Measurements from ENCODE around the gene SNX30. TPM values are rescaled to one million over a fixed set of nuclear protein-coding genes. Genes with fewer than 3 reads are reported as not detected.

SNX30 gene
- total RNA-seq, 2 experiments from 2014 or later: 3.8 to 3.9 TPM

DNA sequence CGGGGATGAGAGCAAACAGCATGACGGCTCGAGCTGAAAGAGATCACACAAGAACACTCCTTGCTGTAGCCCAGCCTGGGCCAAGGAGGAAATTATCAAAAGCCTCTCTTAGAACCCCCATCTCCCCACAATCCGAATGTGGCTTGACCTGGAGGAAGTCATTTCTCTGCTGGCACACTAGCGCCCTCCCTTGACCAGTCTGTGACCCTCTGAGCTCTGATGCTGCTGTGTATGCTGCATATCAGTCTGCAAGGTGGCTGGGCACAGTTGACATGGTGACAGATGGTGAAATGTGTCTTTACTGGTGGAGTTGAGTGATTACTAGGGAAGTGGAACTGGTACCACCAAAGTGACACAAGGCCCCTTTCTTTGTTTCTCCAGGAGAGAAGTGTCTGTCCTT lies 136.8 kb downstream of the SNX30 start:
- peak; percentile 21 for DNase-seq
- Mint-ChIP-seq H3K36me3 (ENCODE audit: low read depth) (no peaks in the 10 kb centered on the region), H3K9me3 (no peaks in the 10 kb centered on the region), H3K27ac (no peak overlapping the region), H3K4me3 (no peak overlapping the region), H3K27me3 (peaks cover 19% of the 10 kb centered on the region), H3K4me1 (ENCODE audit: low read depth) (no peaks in the 10 kb centered on the region)
- CTCF ChIA-PET: interaction anchor here (0.8 to 2.7 kb wide), 5 partner anchors 15 to 42 kb away, joined by 3 to 9 read pairs (median 3); no protein-coding TSS in a partner anchor
- no peak for ATAC-seq
- intact Hi-C loops (cut with micrococcal nuclease): no loop called here
- TF ChIP-seq, protein P1, sequence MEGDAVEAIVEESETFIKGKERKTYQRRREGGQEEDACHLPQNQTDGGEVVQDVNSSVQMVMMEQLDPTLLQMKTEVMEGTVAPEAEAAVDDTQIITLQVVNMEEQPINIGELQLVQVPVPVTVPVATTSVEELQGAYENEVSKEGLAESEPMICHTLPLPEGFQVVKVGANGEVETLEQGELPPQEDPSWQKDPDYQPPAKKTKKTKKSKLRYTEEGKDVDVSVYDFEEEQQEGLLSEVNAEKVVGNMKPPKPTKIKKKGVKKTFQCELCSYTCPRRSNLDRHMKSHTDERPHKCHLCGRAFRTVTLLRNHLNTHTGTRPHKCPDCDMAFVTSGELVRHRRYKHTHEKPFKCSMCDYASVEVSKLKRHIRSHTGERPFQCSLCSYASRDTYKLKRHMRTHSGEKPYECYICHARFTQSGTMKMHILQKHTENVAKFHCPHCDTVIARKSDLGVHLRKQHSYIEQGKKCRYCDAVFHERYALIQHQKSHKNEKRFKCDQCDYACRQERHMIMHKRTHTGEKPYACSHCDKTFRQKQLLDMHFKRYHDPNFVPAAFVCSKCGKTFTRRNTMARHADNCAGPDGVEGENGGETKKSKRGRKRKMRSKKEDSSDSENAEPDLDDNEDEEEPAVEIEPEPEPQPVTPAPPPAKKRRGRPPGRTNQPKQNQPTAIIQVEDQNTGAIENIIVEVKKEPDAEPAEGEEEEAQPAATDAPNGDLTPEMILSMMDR (IDR thresholded peaks at IDR 0.05): no peak
- POLR2A ChIA-PET: no interaction called here

DNA sequence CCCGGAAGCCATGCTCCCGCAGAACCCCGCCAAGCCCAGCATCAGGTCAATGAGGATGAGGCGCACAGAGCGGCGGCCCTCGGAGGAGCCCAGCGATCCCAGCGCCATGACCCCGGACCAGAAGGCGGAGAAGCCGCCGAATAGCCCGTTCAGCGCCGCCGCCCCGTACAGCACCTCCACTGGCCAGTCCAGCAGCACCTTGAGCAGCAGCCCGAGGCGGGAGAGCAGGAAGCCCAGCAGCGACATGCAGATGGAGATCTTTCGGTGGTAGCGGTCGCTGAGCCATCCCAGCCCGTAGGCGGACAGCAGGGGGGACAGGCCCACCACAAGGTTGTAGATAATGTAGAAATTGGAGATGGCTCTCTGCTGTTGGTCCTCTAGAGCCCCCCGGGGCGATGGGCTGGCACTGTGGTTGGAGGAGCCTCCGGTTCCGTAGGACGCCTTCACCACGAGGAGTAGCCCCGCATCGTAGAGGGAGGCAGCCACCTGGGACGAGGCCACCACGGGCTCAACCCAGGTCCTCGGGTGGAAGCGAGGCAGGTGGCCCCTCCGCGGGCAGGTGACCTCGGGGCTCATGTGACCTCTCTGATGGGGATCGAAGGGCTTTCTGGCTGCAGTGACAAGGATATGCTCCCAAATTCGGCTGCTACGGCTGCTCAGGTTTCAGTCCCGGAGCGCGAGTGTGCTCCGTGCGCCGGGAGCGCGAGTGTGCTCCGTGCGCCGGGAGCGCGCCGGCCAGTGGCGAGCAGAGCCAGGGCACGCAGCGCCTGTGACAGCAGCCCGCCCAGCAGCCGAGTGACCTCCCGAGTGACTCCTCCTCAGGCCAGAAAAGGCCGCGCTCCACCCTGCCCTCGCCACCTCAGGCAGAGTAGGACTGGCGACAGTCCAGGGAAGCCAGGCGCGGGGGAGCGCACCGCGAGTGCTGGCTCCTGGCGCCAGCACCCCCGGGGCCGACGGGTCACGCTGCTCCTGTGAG lies 139.8 kb downstream of the SNX30 start, which contains the start of gene SLC46A2:
SLC46A2 (minus strand) TSS at position 771 of the 976 bp plus-strand sequence; CDS start at position 576, 195 bp downstream.
- Mint-ChIP-seq H3K4me1 (ENCODE audit: low read depth) (no peaks in the 10 kb centered on the region), H3K36me3 (ENCODE audit: low read depth) (no peaks in the 10 kb centered on the region), H3K27me3 (peaks cover 31% of the 10 kb centered on the region), H3K4me3 (no peak within 1 kb of the TSS), H3K9me3 (no peaks in the 10 kb centered on the region), H3K27ac (no peak within 1 kb of the TSS)
- no peak for ATAC-seq
- intact Hi-C loops (cut with micrococcal nuclease): no loop called here
- ChIA-PET CTCF (interaction anchor here (1.3 kb wide), 1 partner anchor 13 kb away, joined by 3 read pairs; no protein-coding TSS in a partner anchor), POLR2A (no interaction called here)
- TF ChIP-seq, protein P1 (IDR thresholded peaks at IDR 0.05): no peak
- no peak for DNase-seq

DNA sequence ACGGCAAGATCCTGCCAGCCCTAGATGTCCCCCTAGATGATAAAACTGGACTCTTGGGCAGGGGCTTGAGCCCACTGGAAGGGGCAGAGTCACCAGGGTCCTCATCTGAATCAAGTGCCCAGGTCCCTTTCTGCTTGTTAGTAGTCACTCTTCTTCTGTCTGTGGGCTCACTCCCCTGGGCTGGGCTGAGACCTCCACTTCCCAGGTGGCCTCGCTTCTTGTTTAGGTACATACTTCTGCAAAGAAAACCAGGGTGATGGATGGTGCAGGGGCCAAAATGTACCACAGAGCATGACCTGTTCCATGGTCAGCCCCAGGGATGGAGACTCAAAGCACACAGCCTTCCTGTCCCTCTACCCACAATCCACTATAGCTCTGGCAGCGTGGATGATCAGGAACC lies 141.0 kb downstream of the SNX30 start:
- TF ChIP-seq, protein P1 (IDR thresholded peaks at IDR 0.05): no peak
- no peaks in the 10 kb centered on the region for H3K36me3 Mint-ChIP-seq (ENCODE audit: low read depth)
- intact Hi-C loops (cut with micrococcal nuclease): no loop called here

DNA sequence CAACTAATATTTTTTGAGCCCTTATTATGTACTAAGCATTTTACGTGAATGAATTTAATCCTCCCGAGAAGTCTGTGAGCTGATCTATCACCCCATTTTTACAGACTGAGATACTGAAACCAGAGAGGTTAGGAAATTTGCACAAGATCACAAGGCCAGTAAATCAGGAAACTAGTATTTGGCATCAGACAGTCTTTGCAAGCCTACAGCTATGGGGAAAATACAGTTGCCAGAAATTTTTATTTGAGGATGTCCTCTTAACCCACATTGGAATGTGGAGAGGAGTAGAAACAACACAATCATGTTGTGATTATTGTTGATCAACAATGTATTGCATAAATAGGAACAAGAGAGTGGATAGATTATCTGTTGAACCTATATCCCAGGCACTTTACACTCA lies 142.4 kb downstream of the SNX30 start:
- H3K27me3 Mint-ChIP-seq: peaks cover 42% of the 10 kb centered on the region

More for the DNA sequence above, 141.0 kb downstream of the SNX30 start:
- Mint-ChIP-seq H3K27ac (no peak overlapping the region), H3K4me3 (no peak overlapping the region), H3K4me1 (ENCODE audit: low read depth) (no peaks in the 10 kb centered on the region), H3K27me3 (peaks cover 38% of the 10 kb centered on the region), H3K9me3 (peaks cover 4% of the 10 kb centered on the region)
- POLR2A ChIA-PET: no interaction called here
- CTCF ChIA-PET: interaction anchor here (1.3 kb wide), 1 partner anchor 11 kb away, joined by 3 read pairs; no protein-coding TSS in a partner anchor
- DNase-seq (no peak), ATAC-seq (no peak)

More for the DNA sequence above, 142.4 kb downstream of the SNX30 start:
- H3K4me3 Mint-ChIP-seq: no peak overlapping the region
- H3K27ac Mint-ChIP-seq: no peak overlapping the region
- CTCF ChIA-PET: interaction anchor here (0.8 to 1.3 kb wide), 2 partner anchors 10 to 14 kb away, joined by 3 to 6 read pairs; no protein-coding TSS in a partner anchor
- TF ChIP-seq, protein P1 (IDR thresholded peaks at IDR 0.05): no peak
- POLR2A ChIA-PET: interaction anchor here (0.7 to 1.2 kb wide), 2 partner anchors 9 to 28 kb away, joined by 3 read pairs; no protein-coding TSS in a partner anchor
- ATAC-seq: no peak
- intact Hi-C loops (cut with micrococcal nuclease): no loop called here
- DNase-seq: no peak
- no peaks in the 10 kb centered on the region for H3K4me1 Mint-ChIP-seq (ENCODE audit: low read depth)
- H3K36me3 Mint-ChIP-seq (ENCODE audit: low read depth): no peaks in the 10 kb centered on the region
- H3K9me3 Mint-ChIP-seq: peaks cover 4% of the 10 kb centered on the region

Data from activated CD8-positive, alpha-beta T cell treated with anti-CD3 and anti-CD28 coated beads for 36 hours (primary cell).